ENCODE results near the gene SRCAP. TPM values are rescaled to one million over a fixed set of nuclear protein-coding genes. Genes with fewer than 3 reads are reported as not detected.

SRCAP gene
- total RNA-seq, 2 donors from 2014 or later, result 22.5 to 25.0 TPM

DNA sequence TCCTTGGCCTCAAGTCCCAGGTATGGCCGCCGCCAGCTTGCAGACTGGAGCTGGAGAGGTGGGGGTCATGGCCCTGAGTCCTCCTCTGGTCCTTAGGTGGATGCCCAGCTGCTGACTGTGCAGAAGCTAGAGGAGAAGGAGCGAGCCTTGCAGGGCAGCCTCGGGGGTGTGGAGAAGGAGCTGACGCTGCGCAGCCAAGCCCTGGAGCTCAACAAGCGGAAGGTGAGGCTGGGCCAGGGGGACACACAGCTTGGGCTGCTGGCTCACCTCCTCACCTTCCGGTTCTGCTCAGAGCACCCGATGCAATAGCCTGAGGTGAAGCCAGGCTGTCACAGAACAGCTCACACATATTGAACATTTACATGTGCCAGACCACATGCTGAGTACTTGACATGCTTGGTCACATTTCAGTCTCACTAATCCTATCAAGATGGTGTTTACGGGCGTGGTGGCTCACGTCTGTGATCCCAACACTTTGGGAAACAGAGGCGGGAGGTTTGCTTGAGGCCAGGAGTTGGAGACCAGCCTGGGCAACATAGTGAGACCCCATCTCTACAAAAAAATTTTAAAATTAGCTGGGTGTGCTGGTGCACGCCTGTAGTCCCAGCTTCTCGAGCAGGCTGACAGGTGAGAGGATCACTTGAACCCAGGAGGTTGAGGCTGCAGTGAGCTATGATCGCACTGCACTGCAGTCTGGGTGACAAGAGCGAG is 70.6 kb downstream of the SRCAP start:
- no peak for DNase-seq (ENCODE audit: low spot score)
- H3K9me3 ChIP-seq, result no peaks in the 10 kb centered on the region
- TF ChIP-seq, protein P1, sequence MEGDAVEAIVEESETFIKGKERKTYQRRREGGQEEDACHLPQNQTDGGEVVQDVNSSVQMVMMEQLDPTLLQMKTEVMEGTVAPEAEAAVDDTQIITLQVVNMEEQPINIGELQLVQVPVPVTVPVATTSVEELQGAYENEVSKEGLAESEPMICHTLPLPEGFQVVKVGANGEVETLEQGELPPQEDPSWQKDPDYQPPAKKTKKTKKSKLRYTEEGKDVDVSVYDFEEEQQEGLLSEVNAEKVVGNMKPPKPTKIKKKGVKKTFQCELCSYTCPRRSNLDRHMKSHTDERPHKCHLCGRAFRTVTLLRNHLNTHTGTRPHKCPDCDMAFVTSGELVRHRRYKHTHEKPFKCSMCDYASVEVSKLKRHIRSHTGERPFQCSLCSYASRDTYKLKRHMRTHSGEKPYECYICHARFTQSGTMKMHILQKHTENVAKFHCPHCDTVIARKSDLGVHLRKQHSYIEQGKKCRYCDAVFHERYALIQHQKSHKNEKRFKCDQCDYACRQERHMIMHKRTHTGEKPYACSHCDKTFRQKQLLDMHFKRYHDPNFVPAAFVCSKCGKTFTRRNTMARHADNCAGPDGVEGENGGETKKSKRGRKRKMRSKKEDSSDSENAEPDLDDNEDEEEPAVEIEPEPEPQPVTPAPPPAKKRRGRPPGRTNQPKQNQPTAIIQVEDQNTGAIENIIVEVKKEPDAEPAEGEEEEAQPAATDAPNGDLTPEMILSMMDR (IDR thresholded peaks at IDR 0.05), result no peak
- no peaks in the 10 kb centered on the region for H3K27me3 ChIP-seq
- peaks cover 96% of the 10 kb centered on the region for H3K36me3 ChIP-seq
- no peak overlapping the region for H3K27ac ChIP-seq
- peaks cover 0 to 17% of the 10 kb centered on the region in 2 donors for H3K4me1 ChIP-seq
- H3K4me3 ChIP-seq, result no peak overlapping the region

DNA sequence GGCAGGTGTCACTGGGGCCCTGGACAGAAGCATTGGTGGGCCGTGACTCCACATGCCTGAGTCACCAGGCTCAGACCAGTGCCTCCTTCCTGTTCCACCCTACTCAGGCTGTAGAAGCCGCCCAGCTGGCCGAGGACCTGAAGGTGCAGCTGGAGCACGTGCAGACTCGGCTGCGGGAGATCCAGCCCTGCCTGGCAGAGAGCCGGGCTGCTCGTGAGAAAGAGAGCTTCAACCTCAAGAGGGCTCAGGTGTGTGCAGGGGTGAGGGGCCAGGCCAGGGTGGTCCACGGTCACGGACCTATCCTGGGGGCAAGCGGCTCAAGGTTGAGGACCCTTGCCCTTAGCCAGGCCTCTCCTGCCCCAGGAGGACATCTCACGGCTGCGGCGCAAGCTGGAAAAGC is 72.8 kb downstream of the SRCAP start:
- Histone ChIP-seq H3K9me3 (no peaks in the 10 kb centered on the region), H3K4me1 (peaks cover 0 to 27% of the 10 kb centered on the region in 2 donors), H3K27ac (no peak overlapping the region), H3K36me3 (peaks cover 74% of the 10 kb centered on the region), H3K27me3 (no peaks in the 10 kb centered on the region), H3K4me3 (no peak overlapping the region)
- no peak for DNase-seq (ENCODE audit: low spot score)
- TF ChIP-seq, protein P1 (IDR thresholded peaks at IDR 0.05), result no peak

DNA sequence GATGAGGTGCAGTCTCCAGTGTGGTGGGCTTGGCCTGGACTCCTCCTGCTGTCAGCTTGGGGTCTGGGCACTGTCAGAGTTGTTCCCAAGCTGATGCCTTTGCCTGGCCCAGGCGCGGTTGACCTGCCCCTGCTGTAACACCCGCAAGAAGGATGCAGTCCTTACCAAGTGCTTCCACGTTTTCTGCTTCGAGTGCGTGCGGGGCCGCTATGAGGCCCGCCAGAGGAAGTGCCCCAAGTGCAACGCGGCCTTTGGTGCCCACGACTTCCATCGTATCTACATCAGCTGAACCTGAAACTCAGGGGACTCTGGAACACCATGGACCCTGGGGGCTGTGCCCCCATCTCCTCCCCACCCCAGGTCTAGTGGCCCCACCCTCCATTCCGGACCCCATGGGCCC is 74.9 kb downstream of the SRCAP start:
- Histone ChIP-seq H3K27ac (no peak overlapping the region), H3K4me3 (no peak overlapping the region), H3K4me1 (peaks cover 0 to 35% of the 10 kb centered on the region in 2 donors), H3K9me3 (no peaks in the 10 kb centered on the region), H3K36me3 (peaks cover 55% of the 10 kb centered on the region), H3K27me3 (no peaks in the 10 kb centered on the region)
- no peak for DNase-seq (ENCODE audit: low spot score)
- TF ChIP-seq, protein P1 (IDR thresholded peaks at IDR 0.05), result no peak

DNA sequence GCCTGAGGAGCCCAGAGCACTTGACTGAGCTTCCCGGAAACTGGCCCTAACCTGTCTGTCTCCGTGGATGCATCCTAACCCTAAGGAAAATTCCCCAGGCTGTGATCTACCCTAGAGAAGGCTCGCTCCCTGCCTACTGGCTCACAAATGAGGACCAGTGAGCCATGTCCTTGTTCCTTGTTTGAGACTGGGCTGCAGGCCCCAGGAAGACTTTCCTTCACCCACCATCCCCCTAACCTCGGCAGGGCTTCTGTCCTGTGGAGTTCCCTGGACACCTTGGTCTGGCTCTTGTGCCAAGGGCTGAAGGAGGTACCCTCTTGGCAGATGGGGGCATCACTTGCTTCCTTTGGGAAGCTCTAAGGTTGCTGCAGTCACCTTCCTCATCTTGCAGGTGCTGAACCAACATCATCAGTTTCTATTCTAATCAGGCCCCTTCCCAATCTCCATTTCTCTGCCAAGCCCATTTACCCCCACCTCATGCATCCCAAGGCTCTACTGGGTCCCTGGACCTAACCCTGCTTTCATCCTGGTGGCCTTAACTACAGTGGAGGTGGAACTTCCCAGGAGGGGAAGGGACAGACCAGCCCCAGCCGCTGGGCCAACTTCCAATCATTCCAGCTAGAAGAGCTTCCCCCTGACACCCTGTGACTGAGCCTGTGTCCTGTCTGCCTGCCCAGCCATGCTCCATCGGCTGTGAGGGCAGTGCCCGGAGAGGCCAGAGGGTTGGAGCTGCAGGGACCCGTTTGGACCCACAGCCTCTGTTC is 75.6 kb downstream of the SRCAP start:
- Histone ChIP-seq H3K27ac (peak overlapping the region; percentile 90 to 94), H3K27me3 (no peaks in the 10 kb centered on the region), H3K4me3 (peak overlapping the region; percentile 74), H3K9me3 (no peaks in the 10 kb centered on the region), H3K4me1 (peaks cover 0 to 35% of the 10 kb centered on the region in 2 donors), H3K36me3 (peaks cover 47% of the 10 kb centered on the region)
- TF ChIP-seq, protein P1 (IDR thresholded peaks at IDR 0.05), result no peak
- DNase-seq (ENCODE audit: low spot score), result no peak

DNA sequence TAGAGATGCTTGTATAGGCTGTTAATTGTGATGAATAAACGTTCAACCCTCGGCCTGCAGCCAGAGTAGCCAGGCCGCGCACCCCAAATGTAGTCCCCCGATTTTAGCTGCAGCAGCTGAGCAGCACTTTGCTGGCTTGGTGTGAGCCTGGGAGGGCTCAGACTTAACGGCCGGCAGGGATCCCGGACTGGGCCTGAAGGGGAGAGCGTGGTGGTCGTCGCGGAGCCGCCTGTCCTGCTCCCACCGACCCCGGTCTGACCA is 76.1 kb downstream of the SRCAP start:
- Histone ChIP-seq H3K9me3 (no peaks in the 10 kb centered on the region), H3K4me3 (peak overlapping the region; percentile 74), H3K27me3 (no peaks in the 10 kb centered on the region), H3K36me3 (peaks cover 42% of the 10 kb centered on the region), H3K4me1 (peaks cover 0 to 35% of the 10 kb centered on the region in 2 donors), H3K27ac (peak overlapping the region; percentile 90 to 94)
- TF ChIP-seq, protein P1 (IDR thresholded peaks at IDR 0.05), result no peak
- no peak for DNase-seq (ENCODE audit: low spot score)

Measured in right atrium auricular region (tissue), 2 donors.